ENCODE results near the gene NAP1L4.

NAP1L4 gene

GRCh38 chr11:2992234-2992996, at the start of gene NAP1L4:
TSS of gene NAP1L4 (minus strand) at chr11:2992329. CDS start at chr11:2979220, 13,109 bp downstream.
- DNase-seq (ENCODE audit: insufficient read length, low spot score): peak; percentile 98
- peak; percentile 72 for FAIRE-seq
- peak; percentile 81 for TF ChIP-seq POLR2A (IDR thresholded peaks at IDR 0.05; ENCODE audit: low read depth, low read length)

- DNase-seq (ENCODE audit: insufficient read length, low spot score) (no peak), FAIRE-seq (no peak)
- TF ChIP-seq POLR2A (IDR thresholded peaks at IDR 0.05; ENCODE audit: low read depth, low read length): no peak
Observed at GRCh38 chr11:3040881-3041280, 48.8 kb upstream of the NAP1L4 start.

GRCh38 chr11:3037945-3038271, 45.8 kb upstream of the NAP1L4 start:
- no peak for TF ChIP-seq POLR2A (IDR thresholded peaks at IDR 0.05; ENCODE audit: low read depth, low read length)
- no peak for DNase-seq (ENCODE audit: insufficient read length, low spot score)
- FAIRE-seq: no peak

- FAIRE-seq: no peak
- TF ChIP-seq POLR2A (IDR thresholded peaks at IDR 0.05; ENCODE audit: low read depth, low read length): no peak
- peak; percentile 84 for DNase-seq (ENCODE audit: insufficient read length, low spot score)
Observed at GRCh38 chr11:3037040-3037944, 45.2 kb upstream of the NAP1L4 start.

GRCh38 chr11:3036419-3036818, 44.3 kb upstream of the NAP1L4 start:
- TF ChIP-seq POLR2A (IDR thresholded peaks at IDR 0.05; ENCODE audit: low read depth, low read length): no peak
- FAIRE-seq (no peak), DNase-seq (ENCODE audit: insufficient read length, low spot score) (no peak)

- FAIRE-seq (no peak), DNase-seq (ENCODE audit: insufficient read length, low spot score) (no peak)
- no peak for TF ChIP-seq POLR2A (IDR thresholded peaks at IDR 0.05; ENCODE audit: low read depth, low read length)
Observed at GRCh38 chr11:3035333-3035732, 43.2 kb upstream of the NAP1L4 start.

GRCh38 chr11:3030289-3031070, 38.4 kb upstream of the NAP1L4 start:
- FAIRE-seq (no peak), DNase-seq (ENCODE audit: insufficient read length, low spot score) (no peak)
- no peak for TF ChIP-seq POLR2A (IDR thresholded peaks at IDR 0.05; ENCODE audit: low read depth, low read length)

- FAIRE-seq (no peak), DNase-seq (ENCODE audit: insufficient read length, low spot score) (no peak)
- no peak for TF ChIP-seq POLR2A (IDR thresholded peaks at IDR 0.05; ENCODE audit: low read depth, low read length)
Observed at GRCh38 chr11:3028813-3029212, 36.7 kb upstream of the NAP1L4 start.

- FAIRE-seq: no peak
- TF ChIP-seq POLR2A (IDR thresholded peaks at IDR 0.05; ENCODE audit: low read depth, low read length): no peak
- no peak for DNase-seq (ENCODE audit: insufficient read length, low spot score)
Observed at GRCh38 chr11:3026803-3027202, 34.7 kb upstream of the NAP1L4 start.

GRCh38 chr11:3022982-3023381, 30.9 kb upstream of the NAP1L4 start:
- FAIRE-seq (no peak), DNase-seq (ENCODE audit: insufficient read length, low spot score) (no peak)
- TF ChIP-seq POLR2A (IDR thresholded peaks at IDR 0.05; ENCODE audit: low read depth, low read length): no peak

- DNase-seq (ENCODE audit: insufficient read length, low spot score) (no peak), FAIRE-seq (no peak)
- TF ChIP-seq POLR2A (IDR thresholded peaks at IDR 0.05; ENCODE audit: low read depth, low read length): no peak
Observed at GRCh38 chr11:3022300-3022967, 30.3 kb upstream of the NAP1L4 start.

- FAIRE-seq (no peak), DNase-seq (ENCODE audit: insufficient read length, low spot score) (no peak)
- TF ChIP-seq POLR2A (IDR thresholded peaks at IDR 0.05; ENCODE audit: low read depth, low read length): no peak
Observed at GRCh38 chr11:3021125-3021524, 29.0 kb upstream of the NAP1L4 start.

- no peak for TF ChIP-seq POLR2A (IDR thresholded peaks at IDR 0.05; ENCODE audit: low read depth, low read length)
- FAIRE-seq: no peak
- no peak for DNase-seq (ENCODE audit: insufficient read length, low spot score)
Observed at GRCh38 chr11:3020011-3020410, 27.9 kb upstream of the NAP1L4 start.
